HG02981 (cell line): ENCODE measurements around the gene SEMA6A.

Source experiments
- ATAC-seq: cut with Tn5 transposase; IDR thresholded peaks from one replicate; pipeline ENCODE4 v1.9.1; 2021; ENCODE audit warnings: mild to moderate bottlenecking, moderate library complexity; ENCODE audit not compliant: unreplicated experiment

Gene SEMA6A

GRCh38 chr5:116415182-116415581 is 159.4 kb downstream of the SEMA6A start:
- no peak for ATAC-seq

GRCh38 chr5:116411101-116411571 is 163.5 kb downstream of the SEMA6A start:
- ATAC-seq, result no peak

GRCh38 chr5:116410336-116410890 is 164.2 kb downstream of the SEMA6A start:
- no peak for ATAC-seq

- no peak for ATAC-seq
These were observed 164.9 kb downstream of the SEMA6A start for GRCh38 chr5:116409591-116410296.

GRCh38 chr5:116406306-116407041 is 168.1 kb downstream of the SEMA6A start:
- no peak for ATAC-seq

GRCh38 chr5:116404792-116405191 is 169.8 kb downstream of the SEMA6A start:
- ATAC-seq, result no peak

- ATAC-seq, result no peak
These were observed 170.6 kb downstream of the SEMA6A start for GRCh38 chr5:116404016-116404415.

- ATAC-seq, result no peak
These were observed 172.4 kb downstream of the SEMA6A start for GRCh38 chr5:116402235-116402634.

- no peak for ATAC-seq
These were observed 173.0 kb downstream of the SEMA6A start for GRCh38 chr5:116401576-116401975.

- no peak for ATAC-seq
These were observed 178.0 kb downstream of the SEMA6A start for GRCh38 chr5:116396476-116397099.

- no peak for ATAC-seq
These were observed 178.9 kb downstream of the SEMA6A start for GRCh38 chr5:116395631-116396203.

- ATAC-seq, result no peak
These were observed 179.4 kb downstream of the SEMA6A start for GRCh38 chr5:116395226-116395625.

GRCh38 chr5:116394186-116394867 is 180.3 kb downstream of the SEMA6A start:
- ATAC-seq, result no peak
